Globus pallidus (tissue), 1 donor: Measurements from ENCODE around the gene ZNF382.

Source experiments
- DNase-seq: peaks from one replicate; pipeline ENCODE4 v3.0.0-alpha.2; 2015; ENCODE audit warnings: low spot score

The ZNF382 gene

GRCh38 chr19:36679455-36679854 lies 74.3 kb downstream of the ZNF382 start:
- DNase-seq: no peak
